ENCODE data around the gene CORO2B.

DNA sequence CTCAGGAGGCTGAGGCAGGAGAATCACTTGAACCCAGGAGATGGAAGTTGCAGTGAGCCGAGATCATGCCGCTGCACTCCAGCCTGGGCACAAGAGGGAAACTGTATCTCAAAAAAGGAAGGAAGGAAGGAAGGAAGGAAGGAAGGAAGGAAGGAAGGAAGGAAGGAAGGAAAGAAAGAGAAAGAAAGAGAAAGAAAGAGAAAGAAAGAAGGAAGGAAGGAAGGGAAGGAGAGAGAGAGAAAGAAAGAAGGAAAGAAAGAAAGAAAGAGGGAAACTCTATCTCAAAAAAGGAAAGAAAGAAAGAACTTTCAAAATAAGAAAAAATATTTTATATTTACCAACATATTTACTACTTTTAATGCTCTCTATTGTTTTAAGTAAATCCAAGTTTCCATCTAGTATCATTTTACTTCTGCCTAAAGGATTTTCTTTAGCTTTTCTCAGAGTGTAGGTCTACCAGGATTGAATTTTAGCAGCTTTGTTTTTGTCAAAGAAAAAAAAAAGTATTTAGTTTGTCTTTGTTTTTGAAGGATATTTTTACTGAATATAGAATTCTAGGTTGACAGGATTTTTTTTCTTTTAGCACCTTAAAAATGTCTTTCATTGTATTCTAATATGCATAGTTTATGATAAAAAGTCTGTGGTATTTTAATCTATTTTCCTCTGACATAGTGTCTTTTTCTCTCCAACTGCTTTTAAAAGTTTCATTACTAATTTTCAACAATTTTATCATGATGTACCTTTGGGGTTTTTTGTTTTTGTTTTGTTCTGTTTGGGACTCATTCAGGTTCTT is 47.2 kb upstream of the CORO2B start:
- TF ChIP-seq, protein P1, sequence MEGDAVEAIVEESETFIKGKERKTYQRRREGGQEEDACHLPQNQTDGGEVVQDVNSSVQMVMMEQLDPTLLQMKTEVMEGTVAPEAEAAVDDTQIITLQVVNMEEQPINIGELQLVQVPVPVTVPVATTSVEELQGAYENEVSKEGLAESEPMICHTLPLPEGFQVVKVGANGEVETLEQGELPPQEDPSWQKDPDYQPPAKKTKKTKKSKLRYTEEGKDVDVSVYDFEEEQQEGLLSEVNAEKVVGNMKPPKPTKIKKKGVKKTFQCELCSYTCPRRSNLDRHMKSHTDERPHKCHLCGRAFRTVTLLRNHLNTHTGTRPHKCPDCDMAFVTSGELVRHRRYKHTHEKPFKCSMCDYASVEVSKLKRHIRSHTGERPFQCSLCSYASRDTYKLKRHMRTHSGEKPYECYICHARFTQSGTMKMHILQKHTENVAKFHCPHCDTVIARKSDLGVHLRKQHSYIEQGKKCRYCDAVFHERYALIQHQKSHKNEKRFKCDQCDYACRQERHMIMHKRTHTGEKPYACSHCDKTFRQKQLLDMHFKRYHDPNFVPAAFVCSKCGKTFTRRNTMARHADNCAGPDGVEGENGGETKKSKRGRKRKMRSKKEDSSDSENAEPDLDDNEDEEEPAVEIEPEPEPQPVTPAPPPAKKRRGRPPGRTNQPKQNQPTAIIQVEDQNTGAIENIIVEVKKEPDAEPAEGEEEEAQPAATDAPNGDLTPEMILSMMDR (IDR thresholded peaks at IDR 0.05): no peak
- no peak for TF ChIP-seq POLR2A (IDR thresholded peaks at IDR 0.05)

Data from uterus (tissue), 2 donors.